ENCODE results near the gene RCOR1.

Gene RCOR1

GRCh38 chr14:102678394-102678793 lies 85.9 kb downstream of the RCOR1 start:
- no peak for DNase-seq (ENCODE audit: low spot score)

- no peak for DNase-seq (ENCODE audit: low spot score)
These were observed 91.2 kb downstream of the RCOR1 start for GRCh38 chr14:102683399-102684297.

DNA sequence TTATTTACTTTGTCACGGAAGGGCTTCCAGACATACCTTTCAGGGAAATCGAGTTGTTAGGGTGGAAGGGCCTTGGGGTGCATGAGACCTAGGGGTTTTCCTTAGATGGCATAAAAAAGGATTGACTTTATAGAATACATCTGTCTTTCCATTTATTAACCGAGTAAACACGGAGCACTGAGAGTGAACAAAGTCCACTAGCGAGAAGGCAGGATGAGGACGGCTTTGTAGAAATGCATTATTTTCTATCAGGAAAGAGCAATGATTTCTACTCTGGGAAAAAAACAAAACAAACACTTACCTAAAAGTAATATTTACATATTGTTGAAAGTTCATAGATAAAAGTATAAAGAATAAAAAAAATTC lies 91.8 kb downstream of the RCOR1 start:
- DNase-seq (ENCODE audit: low spot score): no peak

GRCh38 chr14:102686196-102686801 lies 93.8 kb downstream of the RCOR1 start:
- no peak for DNase-seq (ENCODE audit: low spot score)

DNA sequence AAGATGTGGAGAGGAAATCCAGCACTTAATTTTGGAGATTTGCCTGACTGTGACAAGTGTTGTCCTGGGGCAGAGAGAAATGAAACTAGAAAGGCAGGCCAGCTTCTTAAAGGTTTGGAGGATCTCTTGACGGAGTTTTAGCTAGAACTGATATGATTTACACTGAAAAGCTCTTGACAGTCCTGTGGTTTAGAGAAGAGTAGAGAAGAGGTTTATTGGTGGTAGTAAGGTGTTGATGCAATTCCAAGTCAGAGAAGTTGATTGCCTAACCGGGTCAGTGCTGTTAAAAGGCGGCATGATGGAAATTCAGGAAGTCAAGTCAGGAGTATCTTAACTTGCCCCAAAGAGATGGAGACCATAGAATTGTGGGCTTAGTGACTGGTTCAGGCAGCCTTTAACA lies 95.8 kb downstream of the RCOR1 start:
- no peak for DNase-seq (ENCODE audit: low spot score)

DNA sequence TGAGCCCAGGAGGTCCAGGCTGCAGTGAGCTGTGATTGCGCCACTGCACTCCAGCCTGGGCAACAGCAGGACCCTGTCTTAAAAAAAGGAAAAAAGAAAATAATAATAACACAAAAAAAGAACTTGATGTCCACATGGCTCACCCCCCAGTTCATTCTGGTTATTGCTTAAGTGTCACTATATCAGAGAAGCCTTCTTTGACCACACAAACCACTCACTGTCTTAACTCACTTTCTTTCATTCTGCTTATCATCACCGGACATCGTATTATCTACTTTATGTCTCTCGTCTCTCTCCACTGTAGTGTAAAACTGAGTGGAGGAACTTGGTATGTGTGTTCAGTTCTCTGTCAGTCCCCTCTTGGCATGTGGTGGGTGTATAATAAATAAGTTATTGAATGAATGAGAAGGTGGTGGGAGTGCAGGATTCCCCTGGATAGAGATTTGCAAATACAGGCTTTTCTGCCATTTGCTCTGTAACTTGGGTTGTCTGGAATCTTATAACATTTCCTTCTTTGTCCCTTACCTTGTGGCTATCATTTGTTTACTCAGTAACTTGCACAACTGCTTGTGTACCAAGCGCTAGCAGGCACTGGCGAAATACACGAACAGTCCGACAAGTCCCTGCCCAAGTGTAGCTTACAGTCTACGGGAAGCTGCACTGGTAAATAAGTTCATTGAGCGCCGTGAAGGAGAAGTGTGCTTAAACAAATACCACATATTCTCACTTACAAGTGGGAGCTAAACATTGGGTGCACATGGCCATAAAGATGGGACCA lies 98.2 kb downstream of the RCOR1 start:
- DNase-seq (ENCODE audit: low spot score): no peak

GRCh38 chr14:102691763-102692162 lies 99.3 kb downstream of the RCOR1 start:
- DNase-seq (ENCODE audit: low spot score): no peak

DNA sequence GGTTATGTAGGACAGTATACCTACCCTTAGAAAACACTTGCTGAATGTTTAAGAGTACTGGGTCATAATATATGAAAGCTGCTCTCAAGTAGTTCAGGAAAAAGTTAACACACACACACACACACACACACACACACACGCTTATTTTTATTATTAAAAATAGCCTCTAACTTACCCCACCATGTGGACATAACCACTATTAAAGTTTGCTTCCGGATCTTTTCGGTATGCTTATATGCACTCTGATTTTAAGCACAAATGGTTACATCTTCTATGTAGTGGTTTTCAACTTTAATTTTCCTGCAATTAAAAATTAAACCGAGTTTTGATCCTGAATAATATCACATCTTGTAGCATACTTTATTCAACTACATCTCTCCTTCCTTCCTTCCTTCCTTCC lies 99.9 kb downstream of the RCOR1 start:
- DNase-seq (ENCODE audit: low spot score): no peak

DNA sequence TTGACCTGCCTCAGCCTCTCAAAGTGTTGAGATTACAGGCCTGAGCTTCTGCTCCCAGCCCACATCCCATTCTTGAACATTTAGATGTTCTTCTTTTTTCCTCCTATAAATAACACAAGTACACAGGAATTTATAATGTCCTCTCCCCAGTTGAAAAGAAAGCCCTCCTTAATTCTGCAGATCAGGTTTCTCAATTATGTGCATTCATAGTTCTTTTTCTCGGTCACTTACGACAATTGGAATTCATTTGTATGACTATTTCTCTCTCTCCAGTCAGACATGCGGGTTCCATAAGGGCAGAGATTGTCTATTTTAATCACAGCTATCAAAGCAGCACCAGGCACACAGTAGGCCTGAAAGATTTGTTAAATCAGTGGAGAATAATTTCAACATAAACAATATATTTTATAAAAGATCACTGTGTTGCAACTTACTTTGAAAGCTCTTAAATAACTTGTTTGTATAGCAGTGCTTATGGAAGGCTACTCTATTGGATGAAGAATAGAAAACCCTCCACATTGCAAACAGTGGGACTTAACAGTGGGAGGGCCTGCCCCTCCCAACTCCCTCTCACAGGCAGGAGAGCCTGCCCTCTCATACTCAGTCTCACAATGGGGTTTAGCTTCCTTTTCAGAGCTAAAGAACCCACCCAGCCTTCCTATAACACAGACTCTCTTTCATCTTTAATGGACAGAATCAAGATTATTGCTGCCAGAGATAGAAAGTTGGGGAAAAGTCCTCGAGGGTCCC lies 100.7 kb downstream of the RCOR1 start:
- DNase-seq (ENCODE audit: low spot score): no peak

DNA sequence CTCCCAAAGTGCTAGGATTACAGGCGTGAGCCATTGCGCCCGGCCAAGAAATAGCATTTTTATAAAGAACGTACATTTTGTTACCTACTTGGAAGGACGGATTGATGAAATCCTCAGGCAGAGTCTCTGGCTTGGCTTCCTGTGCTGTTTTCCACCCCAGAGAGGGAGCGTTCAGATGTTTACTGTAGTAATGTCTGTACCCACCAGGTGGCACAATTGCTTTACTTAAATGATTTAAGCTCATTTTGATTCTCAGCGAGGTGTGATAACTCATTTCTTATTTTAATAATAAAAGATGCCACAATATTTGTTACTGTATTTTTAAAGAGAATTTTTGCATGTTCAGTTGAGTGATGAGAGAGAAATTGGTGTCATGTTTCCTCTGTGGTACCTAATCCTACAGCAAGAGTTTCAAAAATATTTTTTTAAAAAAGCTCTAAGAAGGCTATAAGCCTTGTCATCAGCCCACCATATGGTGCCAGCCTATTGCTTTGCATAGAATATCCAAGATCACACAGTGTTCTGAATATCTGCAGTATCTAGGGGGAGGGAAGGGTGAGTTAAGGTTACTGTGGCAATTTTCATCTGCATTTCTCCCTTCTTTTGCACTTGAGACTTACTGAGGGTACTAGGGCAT lies 102.2 kb downstream of the RCOR1 start:
- peak; percentile 68 for DNase-seq (ENCODE audit: low spot score)

DNA sequence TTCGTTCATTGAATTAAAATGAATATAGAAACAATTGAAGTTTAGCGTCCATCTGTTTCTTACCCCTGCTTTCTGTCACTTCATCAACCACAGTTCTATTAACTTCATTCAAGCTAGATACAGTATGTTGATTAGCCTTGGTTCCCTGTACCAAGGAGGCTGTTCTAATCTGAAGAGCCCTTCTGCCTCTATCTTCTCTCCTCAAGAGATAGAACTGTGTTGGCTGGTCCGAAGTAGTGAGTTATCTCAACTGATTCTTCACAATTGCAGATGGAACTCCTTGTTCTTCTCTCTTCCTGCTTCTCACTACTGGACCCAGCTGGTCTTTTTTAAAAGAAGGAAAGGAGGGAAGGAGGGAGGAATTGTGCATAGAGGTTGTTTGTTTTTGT lies 102.7 kb downstream of the RCOR1 start:
- no peak for DNase-seq (ENCODE audit: low spot score)

GRCh38 chr14:102696332-102696731 lies 103.9 kb downstream of the RCOR1 start:
- no peak for DNase-seq (ENCODE audit: low spot score)

GRCh38 chr14:102696856-102697495 lies 104.5 kb downstream of the RCOR1 start:
- no peak for DNase-seq (ENCODE audit: low spot score)

- DNase-seq (ENCODE audit: low spot score): no peak
These were observed 105.1 kb downstream of the RCOR1 start for GRCh38 chr14:102697501-102697900.

GRCh38 chr14:102699416-102700110 lies 107.1 kb downstream of the RCOR1 start:
- no peak for DNase-seq (ENCODE audit: low spot score)

GRCh38 chr14:102708494-102708893 lies 116.0 kb downstream of the RCOR1 start:
- no peak for DNase-seq (ENCODE audit: low spot score)

DNA sequence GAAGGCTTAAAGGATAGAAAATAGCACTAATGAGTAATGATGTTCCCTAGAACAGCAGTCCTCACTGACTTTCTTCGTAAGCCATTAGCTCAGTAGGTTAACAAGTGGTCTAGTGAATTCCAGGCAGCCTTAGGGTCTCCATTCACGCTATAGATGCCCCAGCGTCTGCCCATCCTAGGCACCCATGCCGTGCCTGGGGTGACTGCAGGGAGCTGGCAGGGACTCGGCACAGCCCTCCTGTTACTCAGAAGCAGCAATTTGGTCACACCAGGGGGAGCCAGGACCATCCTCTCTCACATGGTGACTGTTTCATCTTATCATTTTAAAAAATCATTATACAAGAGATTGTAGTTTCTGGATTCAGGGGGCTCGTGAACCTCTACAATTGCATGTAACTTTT lies 118.8 kb downstream of the RCOR1 start:
- no peak for DNase-seq (ENCODE audit: low spot score)

- no peak for DNase-seq (ENCODE audit: low spot score)
These were observed 119.5 kb downstream of the RCOR1 start for GRCh38 chr14:102711946-102712345.

DNA sequence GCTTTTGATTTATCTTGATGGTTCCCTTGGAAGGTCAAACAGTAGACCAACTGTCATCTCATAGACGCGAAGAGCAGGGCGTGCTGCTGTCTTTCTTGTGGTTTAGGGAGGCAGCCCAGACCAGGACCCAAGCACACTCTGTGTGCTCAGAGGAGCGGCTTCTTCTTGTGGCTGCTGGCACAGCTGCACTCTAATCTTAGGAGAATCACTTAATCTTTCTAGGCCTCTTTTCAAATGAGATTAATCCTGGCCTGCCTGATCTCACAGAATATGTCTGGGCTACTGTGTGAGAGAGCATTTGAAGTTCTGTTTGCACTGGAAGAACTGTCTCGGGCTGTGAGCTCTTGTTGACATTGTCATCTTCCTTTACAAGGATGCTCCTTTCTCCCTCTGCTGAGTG lies 124.8 kb downstream of the RCOR1 start:
- no peak for DNase-seq (ENCODE audit: low spot score)

GRCh38 chr14:102722646-102723045 lies 130.2 kb downstream of the RCOR1 start:
- no peak for DNase-seq (ENCODE audit: low spot score)

DNA sequence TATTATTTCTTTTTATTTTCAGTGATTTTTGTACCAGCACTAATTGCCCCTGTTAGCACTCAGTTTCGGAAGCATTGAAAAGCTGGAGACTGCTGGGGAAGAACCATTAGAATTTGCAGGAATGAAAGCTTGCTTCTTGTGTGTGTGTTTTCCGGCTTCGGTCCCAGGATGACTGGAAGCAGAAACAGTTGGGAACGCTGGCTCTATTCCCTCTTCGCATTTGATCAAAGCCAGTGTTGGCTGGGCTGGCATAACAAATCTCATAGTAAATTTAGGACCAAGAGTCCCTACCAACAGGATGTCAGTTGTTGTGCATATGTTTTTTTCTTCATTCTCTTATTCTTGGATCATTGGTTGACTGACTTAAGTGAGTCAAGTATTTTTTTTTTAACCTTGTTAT lies 131.2 kb downstream of the RCOR1 start:
- no peak for DNase-seq (ENCODE audit: low spot score)
